Measurements from ENCODE around the gene SLF2.

SLF2 gene

GRCh38 chr10:100907175-100907574 is 5.6 kb upstream of the SLF2 start:
- no peak for DNase-seq

GRCh38 chr10:100907773-100908363 is 4.9 kb upstream of the SLF2 start:
- DNase-seq, result no peak

- no peak for DNase-seq
Measured at GRCh38 chr10:100908378-100908777, 4.4 kb upstream of the SLF2 start.

- no peak for DNase-seq
Measured at GRCh38 chr10:100909501-100910263, 3.1 kb upstream of the SLF2 start.

GRCh38 chr10:100911472-100911871 is 1.3 kb upstream of the SLF2 start:
- no peak for DNase-seq

GRCh38 chr10:100912013-100912604 is 654 bp upstream of the SLF2 start:
- no peak for DNase-seq

GRCh38 chr10:100913470-100913865 is 705 bp downstream of the SLF2 start:
- DNase-seq, result no peak

GRCh38 chr10:100917071-100917470 is 4.3 kb downstream of the SLF2 start:
- DNase-seq, result no peak

- DNase-seq, result no peak
Measured at GRCh38 chr10:100923580-100923979, 10.8 kb downstream of the SLF2 start.

- DNase-seq, result no peak
Measured at GRCh38 chr10:100927266-100927665, 14.5 kb downstream of the SLF2 start.

GRCh38 chr10:100928039-100928438 is 15.3 kb downstream of the SLF2 start:
- no peak for DNase-seq

- DNase-seq, result no peak
Measured at GRCh38 chr10:100930368-100930767, 17.6 kb downstream of the SLF2 start.

- DNase-seq, result peak in 1 of 2 experiments; percentile 19
Measured at GRCh38 chr10:100934084-100934659, 21.4 kb downstream of the SLF2 start.

- DNase-seq, result no peak
Measured at GRCh38 chr10:100939763-100940344, 27.1 kb downstream of the SLF2 start.

GRCh38 chr10:100942229-100942628 is 29.5 kb downstream of the SLF2 start:
- DNase-seq, result no peak

GRCh38 chr10:100943508-100943907 is 30.7 kb downstream of the SLF2 start:
- no peak for DNase-seq

GRCh38 chr10:100945754-100946153 is 33.0 kb downstream of the SLF2 start:
- no peak for DNase-seq

- DNase-seq, result no peak
Measured at GRCh38 chr10:100948916-100949315, 36.2 kb downstream of the SLF2 start.

GRCh38 chr10:100960251-100960650 is 47.5 kb downstream of the SLF2 start:
- no peak for DNase-seq

GRCh38 chr10:100962351-100963080 is 49.8 kb downstream of the SLF2 start:
- DNase-seq, result no peak

- no peak for DNase-seq
Measured at GRCh38 chr10:100963826-100964225, 51.1 kb downstream of the SLF2 start.

GRCh38 chr10:100965820-100966219 is 53.1 kb downstream of the SLF2 start:
- DNase-seq, result no peak

GRCh38 chr10:100966887-100967286 is 54.1 kb downstream of the SLF2 start:
- DNase-seq, result no peak

Measured in AML-193 (cell line).